Hippocampal formation (tissue), 2 donors: ENCODE results near the gene BPIFB2.
"Not testable (repeated sequence)": the region's sequence is repeated elsewhere in the genome, so short reads cannot be mapped to it uniquely, and the experiment has no call there.

Experiments used
- DNase-seq, 2 donors: peaks; one replicate each; lab custom pipeline; 2025; lab: John Stamatoyannopoulos, UW

Gene BPIFB2

GRCh38 chr20:33034901-33035492 is 27.5 kb downstream of the BPIFB2 start:
- DNase-seq, result no peak

GRCh38 chr20:33037456-33037855 is 30.0 kb downstream of the BPIFB2 start:
- DNase-seq, result no peak

DNA sequence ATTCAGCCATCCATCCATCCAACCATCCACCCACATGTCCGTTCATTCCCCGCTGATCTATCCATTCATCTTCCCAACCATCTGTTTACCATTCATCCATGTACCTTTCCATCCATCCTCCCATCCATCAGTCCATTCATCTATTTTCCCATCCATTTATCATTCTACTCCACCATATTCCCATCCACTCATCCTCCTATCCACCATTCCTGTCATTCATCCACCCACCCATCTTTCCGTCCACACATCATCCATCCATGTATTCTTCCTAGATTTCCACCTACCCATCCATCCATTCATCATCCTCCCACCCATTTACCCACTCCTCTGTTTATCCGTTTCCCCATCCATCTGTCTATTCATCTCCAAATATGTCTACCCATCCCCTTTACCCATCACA is 30.7 kb downstream of the BPIFB2 start:
- no peak for DNase-seq

GRCh38 chr20:33042430-33042829 is 34.9 kb downstream of the BPIFB2 start:
- DNase-seq, result no peak

- DNase-seq, result no peak
These were observed 35.7 kb downstream of the BPIFB2 start for GRCh38 chr20:33042983-33043730.

DNA sequence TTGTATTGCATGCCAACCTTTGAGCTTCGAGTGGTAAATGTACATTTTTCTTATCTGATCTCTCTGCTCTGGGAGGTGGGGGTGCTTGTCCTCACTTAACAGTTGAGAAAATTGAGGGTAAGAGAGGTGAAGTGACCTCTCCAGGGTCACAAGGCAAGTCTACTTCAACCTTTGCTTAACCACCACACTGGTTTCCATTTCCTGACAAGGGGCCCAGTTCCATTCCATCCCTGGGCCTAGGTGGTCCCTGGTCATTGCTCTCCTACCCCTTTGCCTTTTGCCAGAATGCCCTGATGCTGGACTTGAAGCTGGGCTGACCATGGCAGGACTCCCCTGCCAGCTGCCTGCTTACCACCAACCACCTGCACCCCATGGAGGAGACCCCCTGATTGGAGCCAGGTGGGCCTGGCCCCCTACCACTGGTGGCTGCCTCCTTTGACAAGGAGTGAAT is 36.3 kb downstream of the BPIFB2 start:
- no peak for DNase-seq

- DNase-seq, result not testable (repeated sequence)
These were observed 37.7 kb downstream of the BPIFB2 start for GRCh38 chr20:33045129-33045721.

- DNase-seq, result no peak
These were observed 38.9 kb downstream of the BPIFB2 start for GRCh38 chr20:33046412-33046811.

DNA sequence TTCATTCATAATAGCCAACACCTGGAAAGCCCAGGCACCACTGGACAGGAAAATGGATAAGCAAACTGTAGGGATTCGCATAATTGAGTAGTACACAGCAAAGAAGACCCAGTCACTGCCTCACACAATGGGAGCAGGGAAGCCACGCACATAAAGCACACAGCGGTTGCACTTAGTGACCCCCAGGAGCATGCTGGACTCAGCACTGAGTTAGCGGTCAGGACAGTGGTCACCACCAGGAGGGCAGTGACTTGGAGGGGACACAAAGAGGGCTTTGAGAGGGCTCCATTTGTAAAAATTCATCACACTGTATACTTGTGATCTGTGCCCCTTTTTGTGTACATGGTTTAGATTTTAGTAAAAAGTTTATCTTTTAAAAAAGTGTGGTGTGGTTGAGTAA is 43.8 kb downstream of the BPIFB2 start:
- DNase-seq, result no peak

DNA sequence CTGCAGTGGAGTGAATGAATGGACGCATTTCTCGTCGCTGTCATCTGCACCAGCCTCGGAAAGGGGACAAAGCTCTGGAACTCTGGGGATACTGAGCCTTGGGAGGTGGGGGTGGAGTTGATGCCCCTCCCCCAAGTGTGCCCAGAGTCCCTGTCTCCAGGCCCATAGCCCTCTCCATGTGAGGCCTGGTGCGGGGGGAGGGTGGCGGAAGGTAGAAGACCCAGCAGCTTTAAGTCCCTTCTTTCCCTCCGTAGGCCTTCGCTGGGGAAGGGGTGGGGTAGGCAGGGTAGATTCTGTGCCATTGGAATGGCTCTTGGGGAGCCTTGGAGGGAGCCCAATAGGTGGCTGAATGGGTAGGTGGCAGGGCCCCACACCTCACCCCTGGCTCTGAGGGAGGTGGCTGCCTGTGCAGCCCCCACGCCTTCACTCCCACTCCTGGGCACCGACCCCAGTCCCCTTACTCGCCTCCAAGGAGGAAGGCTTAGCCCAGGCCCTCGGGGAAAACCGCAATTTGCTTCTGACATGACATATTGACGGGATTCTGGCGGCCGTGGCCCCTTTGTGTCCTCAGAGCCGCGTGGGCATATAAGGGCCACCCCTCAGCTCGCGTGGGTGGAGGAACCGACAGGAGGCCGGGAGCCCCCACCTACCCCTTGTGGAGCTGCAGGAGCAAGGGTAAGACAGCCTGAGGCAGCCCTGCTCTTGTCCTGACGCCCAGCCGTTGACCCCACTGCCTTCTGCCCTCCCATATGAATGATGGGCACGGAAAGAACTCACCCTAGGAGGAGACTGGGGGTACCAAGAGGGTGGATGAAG is 46.0 kb downstream of the BPIFB2 start, which contains the start of gene BPIFB3:
BPIFB3 (plus strand) TSS at position 613 of the 816 bp plus-strand sequence. CDS start 1,533 bp downstream, outside the sequence.
- DNase-seq, result no peak

- DNase-seq, result no peak
These were observed 46.9 kb downstream of the BPIFB2 start for GRCh38 chr20:33054381-33054780.

GRCh38 chr20:33054791-33055190 is 47.3 kb downstream of the BPIFB2 start:
- DNase-seq, result no peak

GRCh38 chr20:33059136-33059535 is 51.6 kb downstream of the BPIFB2 start:
- DNase-seq, result no peak

DNA sequence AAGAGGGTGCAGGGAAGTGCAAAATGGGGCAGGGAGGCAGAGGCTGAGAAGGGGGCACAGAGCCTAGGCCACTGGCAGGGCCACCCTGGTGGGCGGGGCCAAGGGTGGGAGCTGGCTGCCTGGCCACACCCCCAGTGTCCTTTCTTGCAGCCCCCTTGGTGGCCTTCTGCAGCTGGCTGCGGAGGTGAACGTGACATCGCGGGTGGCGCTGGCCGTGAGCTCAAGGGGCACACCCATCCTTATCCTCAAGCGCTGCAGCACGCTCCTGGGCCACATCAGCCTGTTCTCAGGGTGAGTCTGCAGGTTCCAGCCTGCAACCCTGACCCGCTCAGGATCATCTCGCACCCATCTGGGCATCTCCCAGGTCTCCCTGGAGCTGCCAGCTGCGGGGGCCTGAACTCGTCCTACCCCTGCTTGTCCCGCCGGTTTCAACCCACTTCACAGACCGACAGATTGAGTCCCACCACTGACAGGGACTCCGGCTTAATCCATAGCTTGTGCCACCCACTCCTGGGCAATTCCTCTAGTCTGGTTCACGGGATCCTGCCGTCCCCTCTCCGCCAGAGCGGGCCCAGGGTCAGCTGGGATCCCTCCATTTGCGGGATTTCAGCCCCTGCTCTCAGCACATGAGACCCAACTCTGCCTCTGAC is 52.4 kb downstream of the BPIFB2 start:
- no peak for DNase-seq

DNA sequence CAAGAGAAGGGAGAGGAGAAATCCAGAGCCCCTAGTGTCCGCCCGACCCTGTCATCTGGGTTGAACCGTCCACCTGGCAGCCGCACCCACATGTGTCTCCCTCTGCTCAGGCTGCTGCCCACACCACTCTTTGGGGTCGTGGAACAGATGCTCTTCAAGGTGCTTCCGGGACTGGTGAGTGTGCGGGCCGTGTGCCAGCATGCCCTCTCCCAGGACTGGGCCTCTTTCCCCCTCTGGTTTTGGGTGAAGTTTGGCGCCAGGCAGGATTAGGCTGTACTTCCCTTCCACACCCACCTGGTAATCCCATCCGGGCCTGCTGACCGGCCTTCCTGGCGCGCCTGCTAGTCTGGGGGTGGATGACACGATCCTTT is 54.1 kb downstream of the BPIFB2 start:
- DNase-seq, result no peak

DNA sequence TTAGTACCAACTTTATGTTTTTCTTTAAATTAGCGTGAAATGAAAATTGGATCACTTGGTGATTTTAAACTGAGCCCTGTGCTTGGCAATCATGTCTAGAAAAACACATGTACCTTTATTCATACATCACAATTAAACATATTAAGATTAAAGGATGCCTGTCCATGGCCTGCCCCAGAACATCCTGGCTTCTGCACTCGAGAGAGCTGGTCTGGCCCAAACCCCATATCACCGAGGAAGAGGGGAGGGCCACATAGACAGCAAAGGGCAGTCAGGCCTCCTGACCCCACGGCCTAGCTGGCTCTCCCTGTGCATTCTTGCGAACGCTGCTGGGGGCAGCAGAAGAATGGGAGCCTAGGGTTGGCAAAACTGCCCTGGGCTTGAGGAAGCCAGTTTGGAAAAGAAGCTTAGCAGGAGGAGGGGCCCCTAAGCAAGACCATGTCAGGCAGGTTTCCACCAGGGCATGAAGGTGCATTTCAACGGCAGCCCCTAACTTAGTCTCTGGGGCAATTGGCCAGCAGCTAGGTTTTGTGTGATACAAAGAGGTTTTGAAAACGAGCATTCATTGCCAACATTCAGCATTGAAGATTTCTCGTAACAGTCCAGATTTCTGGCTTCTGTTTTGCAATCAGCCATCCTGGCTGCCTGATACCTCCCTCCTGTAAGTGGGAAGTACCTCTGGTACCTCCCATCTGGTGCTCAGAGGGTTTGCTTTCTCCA is 54.8 kb downstream of the BPIFB2 start:
- no peak for DNase-seq

DNA sequence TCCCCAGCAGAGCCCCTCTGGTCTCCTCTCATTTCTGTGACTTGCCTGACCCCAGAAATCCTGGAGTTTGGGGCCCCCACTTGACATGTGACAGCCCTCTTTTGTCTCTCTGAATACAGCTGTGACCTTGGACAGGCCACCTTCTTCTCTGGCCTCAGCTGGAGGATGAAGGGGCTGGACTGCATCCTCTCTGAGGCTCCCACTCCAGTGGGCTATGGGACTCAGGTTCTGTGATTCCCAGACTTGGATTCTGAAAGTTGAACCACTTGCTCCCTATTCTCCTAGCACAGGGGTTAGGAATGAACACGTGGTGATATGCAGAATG is 55.3 kb downstream of the BPIFB2 start:
- DNase-seq, result no peak

GRCh38 chr20:33063271-33063670 is 55.8 kb downstream of the BPIFB2 start:
- DNase-seq, result no peak

DNA sequence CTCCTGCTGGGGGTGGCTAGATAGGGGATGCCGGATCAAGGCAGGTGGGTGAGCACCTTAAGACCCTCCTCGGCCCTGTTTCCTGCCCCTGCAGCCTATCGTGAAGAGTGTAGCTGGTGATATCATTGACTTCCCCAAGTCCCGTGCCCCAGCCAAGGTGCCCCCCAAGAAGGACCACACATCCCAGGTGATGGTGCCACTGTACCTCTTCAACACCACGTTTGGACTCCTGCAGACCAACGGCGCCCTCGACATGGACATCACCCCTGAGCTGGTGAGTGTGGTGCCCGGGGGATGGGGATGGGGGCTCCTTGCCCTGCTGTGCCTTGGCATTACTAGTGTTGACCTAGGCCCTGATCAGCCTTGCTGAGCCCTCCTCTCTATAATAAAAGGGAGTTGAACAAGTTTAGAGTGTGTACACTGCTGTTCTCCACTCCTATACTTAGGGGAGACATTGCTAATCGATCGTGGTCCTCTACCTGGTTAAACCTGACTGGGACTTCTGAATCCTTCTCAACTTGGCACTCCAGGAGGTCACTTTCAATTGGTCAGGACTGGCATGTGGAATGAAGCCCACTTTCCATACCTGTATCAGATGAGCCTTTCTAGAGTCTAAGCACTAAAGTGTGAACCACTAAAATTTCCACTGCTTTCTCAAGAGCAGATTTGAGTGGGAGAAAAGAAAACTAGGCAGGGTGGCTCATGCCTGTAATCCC is 57.2 kb downstream of the BPIFB2 start:
- no peak for DNase-seq

GRCh38 chr20:33065785-33066184 is 58.3 kb downstream of the BPIFB2 start:
- DNase-seq, result no peak

DNA sequence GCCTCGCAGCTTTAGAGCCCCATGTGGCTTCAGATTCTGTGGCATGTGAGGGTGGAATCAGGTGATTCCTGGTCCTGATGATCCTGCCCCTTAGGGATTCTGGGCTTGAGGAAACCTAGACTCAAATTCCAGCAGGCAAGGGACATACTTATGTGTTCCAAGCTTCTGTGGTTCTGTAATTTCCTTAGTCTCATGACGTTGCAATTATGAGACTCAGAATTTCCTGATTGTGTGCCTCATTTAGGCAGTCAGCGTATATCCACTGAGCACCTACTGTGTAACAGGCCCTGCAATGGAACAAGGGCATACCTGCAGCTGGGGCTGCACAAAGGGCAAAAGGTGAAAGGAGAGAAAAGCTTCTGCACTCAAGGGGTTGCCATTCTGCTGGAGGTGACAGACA is 60.3 kb downstream of the BPIFB2 start:
- no peak for DNase-seq
